Hematopoietic multipotent progenitor cell treated with erythropoietin and hydrocortisone succinate and interleukin-3 and kit ligand, for 8 days (in vitro differentiated cells): ENCODE measurements around the gene AP2A1.

ENCODE experiments used
- DNase-seq: peaks from one replicate; pipeline ENCODE4 v3.0.0-alpha.2; 2015

The AP2A1 gene

GRCh38 chr19:49814010-49814409 lies 47.2 kb downstream of the AP2A1 start:
- DNase-seq = no peak

- no peak for DNase-seq
Observed at GRCh38 chr19:49816590-49816989, 49.8 kb downstream of the AP2A1 start.

GRCh38 chr19:49817964-49818648 lies 51.3 kb downstream of the AP2A1 start, which contains the start of gene MED25:
TSS of gene MED25 (plus strand) at chr19:49818289. CDS start at chr19:49818342, 53 bp downstream.
- peak; percentile 89 for DNase-seq

- DNase-seq = no peak
Observed at GRCh38 chr19:49818649-49819370, 52.0 kb downstream of the AP2A1 start.

GRCh38 chr19:49819452-49820115 lies 52.8 kb downstream of the AP2A1 start:
- DNase-seq = peak; percentile 16

GRCh38 chr19:49820125-49820524 lies 53.3 kb downstream of the AP2A1 start:
- DNase-seq = peak; percentile 96

GRCh38 chr19:49823472-49823871 lies 56.7 kb downstream of the AP2A1 start:
- no peak for DNase-seq

GRCh38 chr19:49824662-49825061 lies 57.9 kb downstream of the AP2A1 start:
- DNase-seq = no peak

- DNase-seq = no peak
Observed at GRCh38 chr19:49827034-49827433, 60.2 kb downstream of the AP2A1 start.

GRCh38 chr19:49829200-49829599 lies 62.4 kb downstream of the AP2A1 start:
- DNase-seq = no peak

GRCh38 chr19:49829721-49830120 lies 62.9 kb downstream of the AP2A1 start:
- DNase-seq = no peak

GRCh38 chr19:49830766-49831165 lies 64.0 kb downstream of the AP2A1 start:
- DNase-seq = no peak

- DNase-seq = no peak
Observed at GRCh38 chr19:49831592-49831991, 64.8 kb downstream of the AP2A1 start.

- DNase-seq = no peak
Observed at GRCh38 chr19:49832556-49832955, 65.8 kb downstream of the AP2A1 start.

- DNase-seq = no peak
Observed at GRCh38 chr19:49833599-49833998, 66.8 kb downstream of the AP2A1 start.

GRCh38 chr19:49835562-49835961 lies 68.8 kb downstream of the AP2A1 start:
- no peak for DNase-seq

GRCh38 chr19:49836176-49837008 lies 69.6 kb downstream of the AP2A1 start:
- DNase-seq = no peak

GRCh38 chr19:49837009-49837310 lies 70.2 kb downstream of the AP2A1 start:
- no peak for DNase-seq

- no peak for DNase-seq
Observed at GRCh38 chr19:49837425-49837824, 70.6 kb downstream of the AP2A1 start.

GRCh38 chr19:49838885-49839588 lies 72.2 kb downstream of the AP2A1 start:
- no peak for DNase-seq

GRCh38 chr19:49839713-49840112 lies 72.9 kb downstream of the AP2A1 start:
- no peak for DNase-seq

- DNase-seq = no peak
Observed at GRCh38 chr19:49840321-49840720, 73.5 kb downstream of the AP2A1 start.
